ENCODE data around the gene SZT2.

Gene SZT2

DNA sequence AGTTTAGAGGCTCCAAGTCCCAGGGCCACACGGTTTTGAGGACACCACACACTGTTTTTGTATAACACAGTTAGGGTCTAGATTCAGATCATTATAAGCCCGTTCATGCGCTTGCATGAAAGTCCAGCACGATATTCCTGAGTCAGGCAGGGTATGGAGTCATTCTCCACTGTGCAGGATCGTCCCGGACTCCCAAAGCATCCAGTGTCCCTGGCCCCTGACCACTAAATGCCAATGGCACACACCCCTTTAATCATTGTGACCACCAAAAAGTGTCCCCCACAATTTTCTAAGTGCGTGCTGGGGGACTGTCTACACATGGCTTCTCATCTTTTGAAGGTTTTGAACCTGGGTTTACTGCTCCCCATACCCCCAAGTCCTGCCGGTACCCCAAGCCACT, 113.8 kb downstream of the SZT2 start:
- Mint-ChIP-seq H3K27me3 (ENCODE audit: low read depth) (peaks cover 9% of the 10 kb centered on the region), H3K4me1 (ENCODE audit: low read depth) (peaks cover under 1% of the 10 kb centered on the region), H3K27ac (no peak overlapping the region), H3K36me3 (ENCODE audit: low read depth) (no peaks in the 10 kb centered on the region), H3K4me3 (no peak overlapping the region), H3K9me3 (no peaks in the 10 kb centered on the region)
